Panc1 (cell line): Measurements from ENCODE around the gene FARP2. TPM values are rescaled to one million over a fixed set of nuclear protein-coding genes. Genes with fewer than 3 reads are reported as not detected.

Experiments
- ATAC-seq: fragments of 200-7000 bp; cut with Tn5 transposase; 2 replicates; pipeline ENCODE4 v1.9.1; 2020; ENCODE audit warnings: mild to moderate bottlenecking, moderate library complexity
- BruUV-seq: library from RNA; stranded (reverse); fragments of 400-500 nt; replicated peaks from 2 replicates; lab custom pipeline; 2021; lab: Mats Ljungman, UMichigan
- CTCF ChIA-PET: fragments of 300-600 bp; sonication (Branson Sonifier 250); formaldehyde crosslinking; loops from one replicate; lab custom pipeline; 2022; ENCODE audit warnings: antibody characterized with exemption; lab: Charles Lee
- POLR2A ChIA-PET: fragments of 300-600 bp; sonication (Branson Sonifier 250); formaldehyde crosslinking; loops from one replicate; lab custom pipeline; 2022; ENCODE audit warnings: antibody characterized with exemption; lab: Charles Lee
- DNase-seq: peaks from one replicate; pipeline ENCODE4 v3.0.0-alpha.2; 2010; ENCODE audit warnings: low read depth, low spot score
- H3K27ac ChIP-seq: 2 replicates; pipeline ENCODE4 v1.5.1; 2011; ENCODE audit warnings: mild to moderate bottlenecking, low read length, inconsistent platforms
- H3K27me3 ChIP-seq: fragments of 200-500 bp; sonication (Bioruptor generic); 2 replicates; pipeline ENCODE4 v1.6.0; 2014; ENCODE audit warnings: low read length, inconsistent platforms; ENCODE audit not compliant: control insufficient read depth, insufficient read depth
- H3K36me3 ChIP-seq: fragments of 200-500 bp; sonication (Bioruptor generic); 2 replicates; pipeline ENCODE4 v1.5.1; 2014; ENCODE audit warnings: inconsistent platforms, mild to moderate bottlenecking, low read length, moderate library complexity; ENCODE audit not compliant: control insufficient read depth, insufficient read depth
- H3K4me1 ChIP-seq: 2 replicates; pipeline ENCODE4 v1.5.1; 2011; ENCODE audit warnings: inconsistent platforms, mild to moderate bottlenecking, low read length, moderate library complexity; ENCODE audit not compliant: control insufficient read depth, insufficient read depth
- H3K4me3 ChIP-seq, 2 experiments: 2 replicates each; pipeline ENCODE4 v1.5.1; 2011 to 2012; ENCODE audit warnings: low read depth in 2 of 2, low read length in 2 of 2, mild to moderate bottlenecking in 2 of 2, inconsistent platforms in 1 of 2, moderate library complexity in 1 of 2
- H3K9me3 ChIP-seq: fragments of 200-500 bp; sonication (Bioruptor generic); 2 replicates; pipeline ENCODE4 v1.5.1; 2014; ENCODE audit warnings: low read depth, mild to moderate bottlenecking, inconsistent platforms, low read length, moderate library complexity; ENCODE audit not compliant: control insufficient read depth, insufficient read depth
- CTCF ChIP-seq: fragments of 450-650 bp; IDR thresholded peaks from 2 replicates; pipeline ENCODE4 v1.5.1; 2017; ENCODE audit warnings: mild to moderate bottlenecking
- POLR2AphosphoS5 ChIP-seq: IDR thresholded peaks from 2 replicates; pipeline ENCODE4 v1.6.1; 2012; ENCODE audit warnings: mild to moderate bottlenecking, low read depth, low read length, moderate library complexity
- REST ChIP-seq, 2 experiments: IDR thresholded peaks; 2 replicates each; pipeline ENCODE4 v1.6.1; 2011 to 2012; ENCODE audit warnings: low read depth in 2 of 2, control low read depth in 1 of 2, low read length in 1 of 2, mild to moderate bottlenecking in 1 of 2, moderate library complexity in 1 of 2; ENCODE audit not compliant: insufficient read depth in 1 of 2
- SIN3A ChIP-seq: IDR thresholded peaks from 2 replicates; pipeline ENCODE4 v1.6.1; 2012; ENCODE audit warnings: low read depth, mild to moderate bottlenecking, low read length, moderate library complexity, borderline replicate concordance; ENCODE audit not compliant: insufficient read depth
- TCF7L2 ChIP-seq: IDR thresholded peaks from 2 replicates; pipeline ENCODE4 v1.6.1; 2011; ENCODE audit warnings: mild to moderate bottlenecking, low read depth, low read length, inconsistent platforms
- in situ Hi-C: cut with HindIII; loops from 2 replicates; pipeline ENCODE4 v1.10.0; 2016; ENCODE audit warnings: low sequenced_read_pairs, low pct_unique_long_range_greater_than_20kb
- intact Hi-C: fragments of 100-400 bp; cut with micrococcal nuclease; formaldehyde crosslinking; loops from one replicate; pipeline ENCODE4 v1.10.0; 2022; ENCODE audit not compliant: unreplicated experiment
- total RNA-seq: library from RNA; stranded (reverse); gene quantifications from one replicate; pipeline ENCODE4 v1.2.1, GENCODE V29; 2021; ENCODE audit not compliant: unreplicated experiment

FARP2 gene
- total RNA-seq, 1 experiment from 2014 or later = 80.3 TPM

- ATAC-seq = no peak
- Histone ChIP-seq H3K4me3 (no peak overlapping the region), H3K36me3 (no peaks in the 10 kb centered on the region), H3K27me3 (no peaks in the 10 kb centered on the region), H3K4me1 (no peaks in the 10 kb centered on the region), H3K9me3 (no peaks in the 10 kb centered on the region), H3K27ac (no peak overlapping the region)
- intact Hi-C loops (no loop called here), in situ Hi-C loops (no loop called here)
- ChIA-PET CTCF (no interaction called here), POLR2A (no interaction called here)
- DNase-seq = no peak
- TF ChIP-seq CTCF (no peak), POLR2AphosphoS5 (no peak), TCF7L2 (no peak), SIN3A (no peak), REST (IDR thresholded peaks at IDR 0.05; ENCODE audit: insufficient read depth in 1 of 2, low read depth in 2 of 2, low read length in 1 of 2) (no peak)
- no TSS peak for BruUV-seq
These were observed 136.1 kb downstream of the FARP2 start for GRCh38 chr2:241492174-241492565.

- H3K4me3 ChIP-seq = no peak overlapping the region
- no peaks in the 10 kb centered on the region for H3K4me1 ChIP-seq
- no peak overlapping the region for H3K27ac ChIP-seq
- no TSS peak for BruUV-seq
- TF ChIP-seq POLR2AphosphoS5 (no peak), REST (IDR thresholded peaks at IDR 0.05; ENCODE audit: insufficient read depth in 1 of 2, low read depth in 2 of 2, low read length in 1 of 2) (no peak), CTCF (no peak), SIN3A (no peak), TCF7L2 (no peak)
- POLR2A ChIA-PET = no interaction called here
- intact Hi-C loops (no loop called here), in situ Hi-C loops (no loop called here)
- H3K27me3 ChIP-seq = no peaks in the 10 kb centered on the region
- no peaks in the 10 kb centered on the region for H3K9me3 ChIP-seq
- CTCF ChIA-PET = no interaction called here
- no peak for DNase-seq
- no peaks in the 10 kb centered on the region for H3K36me3 ChIP-seq
- no peak for ATAC-seq
These were observed 137.0 kb downstream of the FARP2 start for GRCh38 chr2:241493092-241493491.
